Posterior cingulate gyrus (tissue), 11 donors: Measurements from ENCODE around the gene VWA3B.
"Not testable (repeated sequence)": the region's sequence is repeated elsewhere in the genome, so short reads cannot be mapped to it uniquely, and the experiment has no call there.

Experiments
- DNase-seq, 10 donors: peaks; one replicate each; pipeline versions ENCODE4 v3.0.0 to v3.0.0-alpha.2; 2020 to 2021; ENCODE audit warnings: mixed read lengths in 3 of 10
- intact Hi-C: fragments of 100-400 bp; cut with DNase I; formaldehyde crosslinking; loops from one replicate; pipeline ENCODE4 v1.15.1; 2023

Gene VWA3B, protein sequence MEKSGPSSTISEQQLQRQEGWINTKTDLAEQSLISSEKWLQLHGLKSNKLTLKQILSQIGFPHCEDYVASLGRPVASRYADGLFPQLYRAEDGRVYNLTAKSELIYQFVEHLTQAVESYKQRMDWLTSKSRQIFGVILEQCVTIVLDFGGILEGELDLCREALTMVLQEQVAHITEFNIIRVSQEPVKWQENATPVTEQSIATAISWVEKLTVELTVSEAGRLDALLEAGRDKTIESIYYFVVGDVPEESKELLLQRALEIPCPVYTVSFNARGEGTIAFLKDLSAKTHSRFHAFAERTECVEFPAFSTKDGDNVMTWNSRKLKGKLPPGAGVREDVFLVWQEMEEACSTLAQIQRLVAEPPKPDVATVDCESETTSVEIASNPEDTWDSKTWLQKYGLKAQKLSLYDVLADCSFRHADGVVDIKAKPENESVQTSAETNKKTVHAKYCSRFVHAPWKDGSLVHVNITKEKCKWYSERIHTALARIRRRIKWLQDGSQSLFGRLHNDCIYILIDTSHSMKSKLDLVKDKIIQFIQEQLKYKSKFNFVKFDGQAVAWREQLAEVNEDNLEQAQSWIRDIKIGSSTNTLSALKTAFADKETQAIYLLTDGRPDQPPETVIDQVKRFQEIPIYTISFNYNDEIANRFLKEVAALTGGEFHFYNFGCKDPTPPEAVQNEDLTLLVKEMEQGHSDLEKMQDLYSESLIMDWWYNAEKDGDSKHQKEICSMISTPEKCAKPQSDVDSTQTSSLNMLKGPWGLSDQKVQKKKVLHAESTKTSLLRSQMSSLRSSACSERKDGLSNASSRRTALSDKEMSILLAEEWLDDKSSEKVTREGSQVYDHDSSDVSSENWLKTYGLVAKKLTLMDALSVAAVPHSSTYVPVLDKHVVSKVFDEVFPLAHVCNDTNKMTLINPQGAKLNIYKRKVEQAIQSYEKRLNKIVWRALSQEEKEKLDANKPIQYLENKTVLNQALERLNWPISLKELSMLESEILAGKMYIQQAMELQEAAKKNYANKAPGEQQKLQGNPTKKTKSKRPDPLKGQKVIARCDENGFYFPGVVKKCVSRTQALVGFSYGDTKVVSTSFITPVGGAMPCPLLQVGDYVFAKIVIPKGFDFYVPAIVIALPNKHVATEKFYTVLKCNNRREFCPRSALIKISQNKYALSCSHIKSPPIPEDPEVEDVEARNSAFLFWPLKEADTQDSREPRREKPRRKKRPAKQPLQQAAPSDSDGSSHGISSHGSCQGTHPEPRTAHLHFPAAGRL (N-terminal part only)

GRCh38 chr2:98086491-98087446, at the start of gene VWA3B:
Gene VWA3B, plus strand, starts transcription at chr2:98087167. Its CDS starts 5,926 bp downstream, at chr2:98093093.
- peak; percentile 22 to 94 (median 54) for DNase-seq
- intact Hi-C loops: no loop called here

GRCh38 chr2:98037206-98037605, 49.8 kb upstream of the VWA3B start:
- intact Hi-C loops: no loop called here
- DNase-seq: no peak

- intact Hi-C loops: no loop called here
- no peak for DNase-seq
Observed at GRCh38 chr2:98037666-98038336, 49.2 kb upstream of the VWA3B start.

DNA sequence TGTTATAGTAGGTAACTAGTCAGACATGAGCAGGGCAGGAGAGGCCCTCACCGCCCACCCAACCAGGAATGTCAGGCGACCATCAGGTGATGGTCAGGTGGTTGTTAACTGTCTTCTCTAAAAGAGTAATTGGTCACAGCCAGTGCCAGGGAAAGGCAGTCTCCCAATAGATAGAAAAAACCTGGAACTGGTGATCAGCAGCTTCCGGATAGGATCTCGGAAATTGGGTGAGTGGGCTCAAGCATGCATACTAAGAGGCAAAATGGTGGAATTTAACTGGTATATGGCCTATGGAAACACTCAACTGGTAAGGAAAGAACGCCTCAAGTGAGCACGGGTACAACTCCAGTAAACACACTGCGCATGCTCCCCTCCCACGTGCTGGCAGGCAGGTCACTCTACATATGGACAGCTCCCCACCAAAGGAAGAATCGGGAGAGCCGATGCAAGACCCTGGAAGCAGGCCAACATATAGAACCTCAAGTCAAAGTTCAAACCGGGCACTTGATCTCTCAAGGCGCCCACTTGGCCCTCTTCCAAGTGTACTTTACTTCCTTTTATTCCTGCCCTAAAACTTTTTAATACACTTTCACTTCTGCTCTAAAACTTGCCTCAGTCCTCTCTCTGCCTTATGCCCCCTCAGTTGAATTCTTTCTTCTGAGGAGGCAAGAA, 47.7 kb upstream of the VWA3B start:
- peak in 1 of 10 donors; percentile 66 for DNase-seq
- intact Hi-C loops: no loop called here

- intact Hi-C loops: no loop called here
- no peak for DNase-seq
Observed at GRCh38 chr2:98040331-98040939, 46.5 kb upstream of the VWA3B start.

DNA sequence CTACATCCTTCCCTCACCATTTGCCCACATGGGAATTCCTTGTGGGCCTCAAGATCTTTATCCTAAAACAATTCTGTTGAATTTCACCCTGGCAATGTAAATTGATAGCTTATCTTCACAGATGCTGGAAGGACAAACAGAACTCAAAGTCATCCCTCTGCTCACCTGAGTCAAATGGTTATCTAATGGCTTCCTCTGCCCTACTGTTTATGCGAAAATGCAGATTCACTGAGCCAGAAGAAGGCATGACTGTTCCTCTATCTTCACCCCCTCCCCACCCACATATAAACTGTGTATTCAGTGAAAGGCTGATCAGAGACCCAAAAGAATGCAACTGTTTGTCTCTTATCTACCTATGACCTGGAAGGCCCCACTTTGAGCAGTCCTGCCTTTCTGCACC, 43.9 kb upstream of the VWA3B start:
- intact Hi-C loops: no loop called here
- no peak for DNase-seq

DNA sequence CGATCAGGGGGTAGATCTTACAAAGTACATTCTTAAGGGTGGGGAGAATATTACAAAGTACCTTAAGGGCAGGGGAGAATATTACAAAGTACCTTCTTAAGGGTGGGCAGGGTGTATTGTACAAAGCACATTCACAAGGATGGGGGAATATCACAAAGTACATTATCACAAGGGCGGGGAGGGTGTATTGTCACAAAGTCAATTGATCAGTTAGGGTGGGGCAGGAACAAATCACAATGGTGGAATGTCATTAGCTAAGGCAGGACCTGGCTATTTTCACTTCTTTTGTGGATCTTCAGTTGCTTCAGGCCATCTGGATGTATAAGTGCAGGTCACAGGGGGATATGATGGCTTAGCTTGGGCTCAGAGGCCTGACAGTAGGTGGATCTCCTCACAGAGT, 42.2 kb upstream of the VWA3B start:
- DNase-seq, intact Hi-C loops: not testable (repeated sequence)

DNA sequence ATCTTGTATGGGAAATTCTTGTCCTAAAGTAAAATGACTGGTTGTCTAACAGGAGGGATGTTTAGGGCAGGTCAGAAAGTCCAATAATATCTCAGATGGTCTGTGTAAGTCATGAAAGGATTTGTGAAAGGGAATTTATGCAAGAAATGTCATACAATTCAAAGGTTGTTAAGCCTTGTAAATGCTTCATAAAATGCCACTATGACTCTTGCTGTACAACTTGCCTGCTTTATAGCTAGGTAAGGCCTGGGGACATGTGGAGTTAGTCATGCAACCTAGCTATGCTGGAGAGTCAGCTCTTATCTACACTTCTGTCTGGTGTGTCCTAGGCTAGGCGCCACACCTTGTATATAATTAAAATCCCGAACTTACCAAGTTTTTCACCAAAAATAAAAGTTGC, 36.9 kb upstream of the VWA3B start:
- intact Hi-C loops: no loop called here
- DNase-seq: no peak

DNA sequence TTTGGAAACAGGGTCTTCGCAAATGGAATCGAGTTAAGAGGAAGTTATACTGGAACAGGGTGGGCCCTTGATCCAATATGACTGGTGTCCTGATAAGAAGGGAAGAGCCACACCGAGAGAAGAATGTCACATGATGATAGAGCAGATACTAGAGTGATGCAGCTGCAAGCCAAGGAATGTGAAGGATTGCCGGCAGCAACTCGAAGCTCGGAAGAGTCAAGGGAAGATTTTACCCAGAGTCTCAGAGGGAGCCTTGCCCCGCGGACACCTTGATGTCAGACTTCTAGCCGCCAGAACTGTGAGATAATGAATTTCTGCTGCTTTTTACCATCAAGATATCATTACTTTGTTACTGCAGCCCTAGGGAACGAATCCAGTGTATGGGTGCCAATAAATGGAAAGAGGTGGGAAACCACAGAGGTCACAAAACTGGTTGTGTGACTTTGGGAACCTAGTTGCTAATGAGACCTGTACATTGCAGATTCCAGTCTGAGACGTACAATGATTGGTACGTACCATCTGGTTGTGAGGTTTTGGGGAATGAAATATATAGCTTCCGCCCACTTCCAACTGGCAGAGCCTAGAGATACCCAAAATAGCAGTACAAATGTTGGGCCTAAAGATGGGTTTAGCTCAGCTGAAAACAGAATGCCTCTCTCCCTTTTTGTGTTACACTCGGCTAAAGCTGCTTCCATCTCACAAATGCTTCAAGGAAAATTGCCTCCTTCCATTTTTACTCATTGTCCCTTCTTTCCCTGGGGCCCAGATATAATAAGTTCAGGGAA, 28.6 kb upstream of the VWA3B start:
- DNase-seq: no peak
- intact Hi-C loops: no loop called here

DNA sequence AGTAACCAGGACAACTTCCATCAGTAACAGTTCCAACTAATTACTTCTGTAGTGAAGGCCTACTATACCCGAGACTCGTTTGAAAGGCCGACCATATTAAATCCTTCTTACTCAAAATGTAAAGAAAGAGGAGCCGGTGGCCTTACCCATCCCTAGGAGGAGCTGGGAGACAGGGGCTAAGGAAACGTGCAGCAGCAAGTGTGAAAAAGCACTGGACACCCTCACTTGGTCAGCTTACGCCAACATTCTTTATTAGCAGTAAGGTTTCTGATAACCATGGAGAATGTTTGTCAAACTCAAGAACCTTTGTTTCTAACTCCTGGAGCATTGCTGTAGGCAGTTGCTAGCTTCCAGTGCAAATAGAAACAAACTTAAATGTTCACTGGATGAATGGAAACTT, 26.7 kb upstream of the VWA3B start:
- DNase-seq: no peak
- intact Hi-C loops: no loop called here

GRCh38 chr2:98063291-98063854, 23.6 kb upstream of the VWA3B start:
- no peak for DNase-seq
- intact Hi-C loops: no loop called here

GRCh38 chr2:98065808-98066207, 21.2 kb upstream of the VWA3B start:
- intact Hi-C loops: no loop called here
- DNase-seq: no peak

DNA sequence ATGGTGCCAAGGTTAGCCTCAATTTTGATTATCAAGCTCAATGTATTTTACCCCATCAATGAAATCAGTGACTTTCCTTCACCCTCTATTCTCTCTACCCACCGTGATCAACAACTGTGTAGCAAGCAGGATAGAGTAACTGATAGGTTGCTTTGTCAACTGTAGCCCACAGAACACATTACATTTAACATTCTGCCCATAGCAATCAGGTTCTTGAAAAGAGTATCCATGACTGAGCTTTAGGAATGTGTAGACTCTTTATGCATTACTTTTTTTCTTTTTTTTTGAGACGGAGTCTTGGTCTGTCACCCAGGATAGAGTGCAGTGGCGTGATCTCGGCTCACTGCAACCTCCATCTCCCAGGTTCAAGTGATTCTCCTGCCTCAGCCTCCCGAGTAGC, 19.8 kb upstream of the VWA3B start:
- DNase-seq: no peak

DNA sequence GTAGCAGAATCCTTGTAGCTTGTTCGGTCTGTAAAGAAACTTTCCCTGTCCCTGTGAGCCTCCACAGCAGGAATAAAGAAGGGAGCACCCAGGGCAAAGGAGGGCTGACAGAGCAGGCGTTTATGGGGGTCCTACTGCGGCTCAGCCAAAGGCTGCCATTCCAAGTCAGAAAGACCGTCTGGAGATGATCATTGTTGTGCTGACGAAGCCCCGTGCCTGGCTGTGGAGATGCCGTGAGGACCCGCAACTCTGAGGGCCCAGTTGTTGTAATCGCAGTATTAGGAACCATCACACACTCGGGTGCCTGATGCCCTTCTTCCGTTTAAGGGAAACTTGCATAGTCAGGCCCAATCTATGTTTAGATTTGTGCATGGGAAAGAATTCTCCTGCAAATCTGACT, 16.9 kb upstream of the VWA3B start:
- DNase-seq: no peak
- intact Hi-C loops: no loop called here

More for the DNA sequence above, 19.8 kb upstream of the VWA3B start:
- intact Hi-C loops: no loop called here

DNA sequence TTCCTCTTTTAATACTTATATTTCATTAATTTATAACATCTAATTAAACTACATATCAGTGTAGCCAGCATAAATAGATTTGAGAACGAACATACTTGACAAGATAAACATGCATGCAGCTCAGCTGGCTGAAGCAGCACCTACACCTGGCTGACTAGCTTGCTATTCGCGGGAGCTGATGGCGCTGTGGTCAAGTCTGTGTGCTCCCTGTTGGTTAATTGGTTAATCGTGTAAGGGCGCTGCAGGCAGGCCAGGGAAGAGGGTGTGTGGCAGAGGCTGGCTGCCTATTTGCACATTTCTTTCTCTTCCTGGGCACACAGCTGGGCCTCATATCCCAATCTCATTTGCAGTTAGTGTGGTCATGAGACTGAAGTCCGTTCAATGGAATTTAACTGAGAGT, 14.5 kb upstream of the VWA3B start:
- intact Hi-C loops: no loop called here
- DNase-seq: peak in 1 of 10 donors; percentile 56

DNA sequence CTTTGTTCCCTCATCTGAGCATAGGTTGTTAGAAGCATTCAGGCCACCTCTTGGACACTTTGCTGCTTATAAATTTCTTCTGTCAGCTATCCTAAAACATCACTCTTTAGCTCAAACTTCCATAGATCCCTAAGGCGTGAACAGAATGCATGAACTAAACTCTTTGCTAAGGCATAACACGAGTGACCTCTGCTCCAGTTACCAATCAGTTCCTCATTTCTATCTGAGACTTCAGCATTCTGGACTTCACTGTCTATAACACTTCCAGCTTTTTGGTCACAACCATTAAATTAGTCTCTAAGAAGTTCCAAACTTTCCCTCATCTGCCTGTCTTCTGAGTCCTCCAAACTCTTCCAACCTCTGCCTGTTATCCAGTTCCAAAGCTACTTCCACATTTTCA, 8.3 kb upstream of the VWA3B start:
- DNase-seq: no peak
- intact Hi-C loops: no loop called here
